ENCODE results near the gene MKRN2. TPM values are rescaled to one million over a fixed set of nuclear protein-coding genes. Genes with fewer than 3 reads are reported as not detected.

Gene MKRN2
- total and polyA plus RNA-seq, 2 of the 8 experiments (the other 6 are each of a cell fraction or from before 2014, with no cell fraction given) = 15.3 to 17.6 TPM

GRCh38 chr3:12558706-12559105 is 1.8 kb downstream of the MKRN2 start (continued):
- TF ChIP-seq PHF8 (conservative IDR thresholded peaks at IDR 0.05; ENCODE audit: low read depth, low read length) (no peak), HDAC2 (IDR thresholded peaks at IDR 0.05; ENCODE audit: borderline replicate concordance in 1 of 2, low read depth in 2 of 2, low read length in 2 of 2) (no peak), SP2 (IDR thresholded peaks at IDR 0.05; ENCODE audit: low read length) (no peak), TAF7 (optimal IDR thresholded peaks at IDR 0.05; ENCODE audit: borderline replicate concordance, low read depth, low read length) (no peak), SRF (IDR thresholded peaks at IDR 0.05; ENCODE audit: low read depth, low read length) (no peak)
